Hepatocyte (in vitro differentiated cells): ENCODE data around the gene KRTAP5-2. TPM values are rescaled to one million over a fixed set of nuclear protein-coding genes. Genes with fewer than 3 reads are reported as not detected.

Source experiments
- DNase-seq: peaks from one replicate; pipeline ENCODE4 v3.0.0-alpha.2; 2016; ENCODE audit warnings: low spot score
- H2AFZ ChIP-seq: fragments of 200-600 bp; sonication (generic); 2 replicates; pipeline ENCODE4 v1.6.0; 2016; ENCODE audit warnings: antibody characterized with exemption, mild to moderate bottlenecking
- H3K27ac ChIP-seq: fragments of 200-600 bp; sonication (generic); 2 replicates; pipeline ENCODE4 v1.5.1; 2016; ENCODE audit warnings: mild to moderate bottlenecking
- H3K27me3 ChIP-seq: fragments of 200-600 bp; sonication (generic); 2 replicates; pipeline ENCODE4 v1.6.1; 2016
- H3K36me3 ChIP-seq: fragments of 200-600 bp; sonication (generic); replicated peaks from 2 replicates; pipeline ENCODE4 v1.5.1; 2016; ENCODE audit warnings: low read depth; ENCODE audit not compliant: insufficient read depth
- H3K4me1 ChIP-seq: fragments of 200-600 bp; sonication (generic); 2 replicates; pipeline ENCODE4 v1.5.1; 2016; ENCODE audit warnings: mild to moderate bottlenecking, moderate library complexity; ENCODE audit not compliant: insufficient read depth
- H3K4me2 ChIP-seq: fragments of 200-600 bp; sonication (generic); 2 replicates; pipeline ENCODE4 v1.6.0; 2016
- H3K4me3 ChIP-seq: fragments of 200-600 bp; sonication (generic); 2 replicates; pipeline ENCODE4 v1.5.1; 2016; ENCODE audit warnings: mild to moderate bottlenecking
- H3K79me2 ChIP-seq: fragments of 200-600 bp; sonication (generic); 2 replicates; pipeline ENCODE4 v1.6.0; 2017; ENCODE audit warnings: mild to moderate bottlenecking
- H3K9me2 ChIP-seq: fragments of 200-600 bp; sonication (generic); replicated peaks from 2 replicates; pipeline ENCODE4 v1.6.0; 2017; ENCODE audit warnings: mild to moderate bottlenecking; ENCODE audit not compliant: insufficient read depth
- H3K9me3 ChIP-seq: fragments of 200-600 bp; sonication (generic); 2 replicates; pipeline ENCODE4 v1.5.1; 2016; ENCODE audit warnings: low read depth, mild to moderate bottlenecking
- H4K20me1 ChIP-seq: fragments of 200-600 bp; sonication (generic); 2 replicates; pipeline ENCODE4 v1.6.0; 2016; ENCODE audit warnings: mild to moderate bottlenecking; ENCODE audit not compliant: insufficient read depth, poor library complexity, severe bottlenecking
- EZH2 ChIP-seq: fragments of 200-600 bp; sonication (generic); IDR thresholded peaks from 2 replicates; pipeline ENCODE4 v1.6.1; 2016; ENCODE audit warnings: antibody characterized with exemption, mild to moderate bottlenecking, borderline replicate concordance
- EZH2phosphoT487 ChIP-seq: fragments of 200-600 bp; sonication (generic); IDR thresholded peaks from one replicate; pipeline ENCODE4 v1.6.1; 2018; ENCODE audit warnings: antibody characterized with exemption, mild to moderate bottlenecking, low read depth, moderate library complexity; ENCODE audit not compliant: unreplicated experiment, severe bottlenecking
- WGBS: methylation state at CpG from one replicate; pipeline ENCODE4 v1.1.6; 2016; ENCODE audit warnings: low lambda C conversion rate; ENCODE audit errors: missing lambda C conversion rate; 5-methylcytosine and 5-hydroxymethylcytosine counted together
- polyA plus RNA-seq: library from polyadenylated mRNA; unstranded; fragments of >200 nt; fragmentation: Nextera tagmentation; extraction: Ambion mirVana; gene quantifications from 2 replicates; pipeline ENCODE4 v1.2.1, GENCODE V29; 2016
- total RNA-seq: library from RNA; depleted of rRNA; stranded (reverse); fragments of >200 nt; gene quantifications from 2 replicates; pipeline ENCODE4 v1.2.3, GENCODE V29; 2014
- TF ChIP-seq, protein P1 (sequence below): fragments of 200-600 bp; sonication (generic); IDR thresholded peaks from 2 replicates; pipeline ENCODE4 v1.5.1; 2016; ENCODE audit warnings: antibody characterized with exemption, mild to moderate bottlenecking; ENCODE audit not compliant: poor library complexity

KRTAP5-2 gene
- total and polyA plus RNA-seq, 2 experiments from 2014 or later, result not detected

DNA sequence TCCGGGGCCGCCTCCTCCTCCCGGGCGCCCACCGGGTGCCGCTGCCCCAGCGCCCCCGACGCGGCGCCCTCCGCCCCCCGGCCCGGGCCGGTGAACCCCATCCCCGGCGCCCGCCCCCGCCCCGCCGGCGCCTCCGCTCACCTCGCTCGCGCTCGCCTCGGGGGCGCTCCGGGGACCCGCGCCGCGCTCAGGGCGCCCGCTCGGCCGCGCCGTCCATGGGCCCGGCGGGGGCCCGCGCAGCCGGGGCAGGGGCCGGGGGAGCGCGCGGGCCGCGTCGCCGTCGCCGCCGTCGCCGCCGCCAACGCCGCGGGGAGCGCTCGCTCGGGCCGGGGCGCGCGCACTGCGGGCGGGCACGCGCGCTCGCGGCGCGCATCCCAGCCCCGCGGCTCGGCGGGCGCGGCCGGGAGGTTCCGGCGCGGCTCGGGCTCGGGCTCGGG, 26.3 kb downstream of the KRTAP5-2 start:
- H3K4me2 ChIP-seq, result peak overlapping the region; percentile 92
- no peaks in the 10 kb centered on the region for H3K9me3 ChIP-seq
- H3K4me3 ChIP-seq, result no peak overlapping the region
- no peaks in the 10 kb centered on the region for H3K36me3 ChIP-seq
- H3K4me1 ChIP-seq, result peaks cover 17% of the 10 kb centered on the region
- peak overlapping the region; percentile 69 for H3K27ac ChIP-seq
- H2AFZ ChIP-seq, result no peak overlapping the region
- H3K79me2 ChIP-seq, result peaks cover 20% of the 10 kb centered on the region
- H3K27me3 ChIP-seq, result peaks cover 20% of the 10 kb centered on the region
- 1% methylated on average over 12 of the region's 91 CpGs for WGBS
- H4K20me1 ChIP-seq, result peaks cover 39% of the 10 kb centered on the region
- TF ChIP-seq, protein P1, sequence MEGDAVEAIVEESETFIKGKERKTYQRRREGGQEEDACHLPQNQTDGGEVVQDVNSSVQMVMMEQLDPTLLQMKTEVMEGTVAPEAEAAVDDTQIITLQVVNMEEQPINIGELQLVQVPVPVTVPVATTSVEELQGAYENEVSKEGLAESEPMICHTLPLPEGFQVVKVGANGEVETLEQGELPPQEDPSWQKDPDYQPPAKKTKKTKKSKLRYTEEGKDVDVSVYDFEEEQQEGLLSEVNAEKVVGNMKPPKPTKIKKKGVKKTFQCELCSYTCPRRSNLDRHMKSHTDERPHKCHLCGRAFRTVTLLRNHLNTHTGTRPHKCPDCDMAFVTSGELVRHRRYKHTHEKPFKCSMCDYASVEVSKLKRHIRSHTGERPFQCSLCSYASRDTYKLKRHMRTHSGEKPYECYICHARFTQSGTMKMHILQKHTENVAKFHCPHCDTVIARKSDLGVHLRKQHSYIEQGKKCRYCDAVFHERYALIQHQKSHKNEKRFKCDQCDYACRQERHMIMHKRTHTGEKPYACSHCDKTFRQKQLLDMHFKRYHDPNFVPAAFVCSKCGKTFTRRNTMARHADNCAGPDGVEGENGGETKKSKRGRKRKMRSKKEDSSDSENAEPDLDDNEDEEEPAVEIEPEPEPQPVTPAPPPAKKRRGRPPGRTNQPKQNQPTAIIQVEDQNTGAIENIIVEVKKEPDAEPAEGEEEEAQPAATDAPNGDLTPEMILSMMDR, result no peak
- TF ChIP-seq EZH2 (no peak), EZH2phosphoT487 (no peak)
- H3K9me2 ChIP-seq, result no peaks in the 10 kb centered on the region
- no peak for DNase-seq

- Histone ChIP-seq H3K27me3 (peaks cover 20% of the 10 kb centered on the region), H3K4me3 (peak overlapping the region; percentile 67), H3K36me3 (no peaks in the 10 kb centered on the region), H3K9me2 (no peaks in the 10 kb centered on the region), H3K4me2 (peak overlapping the region; percentile 92), H3K9me3 (no peaks in the 10 kb centered on the region), H3K79me2 (peaks cover 20% of the 10 kb centered on the region), H4K20me1 (peaks cover 42% of the 10 kb centered on the region), H3K4me1 (peaks cover 17% of the 10 kb centered on the region), H3K27ac (peak overlapping the region; percentile 69), H2AFZ (no peak overlapping the region)
- TF ChIP-seq, protein P1, result no peak
- TF ChIP-seq EZH2 (no peak), EZH2phosphoT487 (no peak)
- WGBS, result 8% methylated on average over 13 of the region's 58 CpGs
- DNase-seq, result peak; percentile 70
These were observed 27.0 kb downstream of the KRTAP5-2 start for GRCh38 chr11:1570896-1571759.

DNA sequence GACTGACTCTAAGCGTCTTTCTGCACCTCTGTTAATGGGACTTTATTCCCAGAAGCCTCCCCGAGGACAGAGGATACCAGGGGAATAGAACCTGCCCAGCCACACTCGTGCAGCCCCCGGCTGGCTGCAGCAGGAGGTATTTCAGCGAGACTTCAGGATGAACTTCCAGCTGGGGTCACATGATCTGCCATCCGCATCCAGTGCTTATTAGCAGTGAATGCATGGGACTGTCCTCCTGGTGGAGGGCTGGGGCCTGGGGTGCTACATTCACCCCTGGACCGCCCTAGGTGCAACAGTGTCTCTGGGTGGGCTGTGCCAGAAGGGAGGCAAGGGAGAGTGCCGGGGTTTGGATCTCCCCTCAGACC, 27.6 kb downstream of the KRTAP5-2 start:
- DNase-seq, result no peak
- H2AFZ ChIP-seq, result no peak overlapping the region
- TF ChIP-seq EZH2phosphoT487 (no peak), EZH2 (no peak)
- no peaks in the 10 kb centered on the region for H3K36me3 ChIP-seq
- 87% methylated on average over 7 of the region's 8 CpGs for WGBS
- H4K20me1 ChIP-seq, result peaks cover 42% of the 10 kb centered on the region
- peaks cover 20% of the 10 kb centered on the region for H3K27me3 ChIP-seq
- no peak overlapping the region for H3K27ac ChIP-seq
- H3K4me3 ChIP-seq, result no peak overlapping the region
- H3K4me2 ChIP-seq, result peak overlapping the region; percentile 92
- peaks cover 17% of the 10 kb centered on the region for H3K4me1 ChIP-seq
- no peaks in the 10 kb centered on the region for H3K9me3 ChIP-seq
- H3K79me2 ChIP-seq, result peaks cover 20% of the 10 kb centered on the region
- no peaks in the 10 kb centered on the region for H3K9me2 ChIP-seq

DNA sequence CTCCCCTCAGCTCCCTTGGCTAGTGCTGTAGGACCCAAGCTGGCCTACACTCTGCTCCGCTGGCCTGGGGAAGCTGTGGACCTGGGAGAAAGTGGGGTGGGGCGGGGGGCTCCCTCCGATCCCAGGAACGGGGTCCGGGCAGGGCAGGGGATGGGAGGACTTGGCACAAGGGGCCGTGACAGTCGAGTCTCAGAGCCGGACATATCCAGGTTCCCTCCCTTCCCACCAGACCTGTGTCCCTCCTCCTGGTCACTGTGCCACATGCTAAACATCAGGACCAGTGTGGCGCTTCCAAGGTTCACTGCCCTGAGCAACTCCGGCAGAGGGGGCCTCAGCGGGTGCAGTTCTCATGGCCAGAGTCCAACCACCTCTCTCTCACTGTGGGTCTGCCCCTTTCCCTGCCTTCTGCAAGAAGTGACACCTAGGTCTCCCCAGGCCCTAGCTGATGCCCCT, 28.1 kb downstream of the KRTAP5-2 start:
- Histone ChIP-seq H3K36me3 (no peaks in the 10 kb centered on the region), H2AFZ (no peak overlapping the region), H3K4me2 (peak overlapping the region; percentile 92), H4K20me1 (peaks cover 44% of the 10 kb centered on the region), H3K9me3 (no peaks in the 10 kb centered on the region), H3K79me2 (peaks cover 20% of the 10 kb centered on the region), H3K27me3 (peaks cover 20% of the 10 kb centered on the region), H3K4me3 (no peak overlapping the region), H3K4me1 (peaks cover 17% of the 10 kb centered on the region), H3K9me2 (no peaks in the 10 kb centered on the region), H3K27ac (no peak overlapping the region)
- peak; percentile 59 for DNase-seq
- TF ChIP-seq EZH2phosphoT487 (no peak), EZH2 (no peak)
- TF ChIP-seq, protein P1, result no peak
- WGBS, result 75% methylated on average over 11 of the region's 11 CpGs
